Left ventricle myocardium superior (tissue), 1 donor: ENCODE data around the gene CA10. TPM values are rescaled to one million over a fixed set of nuclear protein-coding genes. Genes with fewer than 3 reads are reported as not detected.

ENCODE experiments used
- ATAC-seq: fragments of 200-7000 bp; cut with Tn5 transposase; one replicate; pipeline ENCODE4 v1.9.1; 2020; ENCODE audit warnings: mild to moderate bottlenecking, moderate library complexity
- DNase-seq: peaks from one replicate; pipeline ENCODE4 v3.0.0-alpha.2; 2020
- intact Hi-C: fragments of 100-400 bp; cut with micrococcal nuclease; formaldehyde crosslinking; loops from one replicate; pipeline ENCODE4 v1.11.0; 2022
- total RNA-seq: library from RNA; stranded (reverse); fragmentation: NEBNext Ultra II Directional; extraction: Animal tissue kit (Norgen Biotek cat#: 25700); gene quantifications from one replicate; pipeline ENCODE4 v1.2.1, GENCODE V29; 2021
- donor health status: DM: no; HTN: yes; CAD: no; lungs with severe emphysema.

The CA10 gene
- total RNA-seq, 1 donor from 2014 or later = not detected

- no peak for ATAC-seq
- intact Hi-C loops = no loop called here
- no peak for DNase-seq
These were observed 10.1 kb downstream of the CA10 start for GRCh38 chr17:52148288-52148968.

GRCh38 chr17:52147872-52148271 is 10.6 kb downstream of the CA10 start:
- no peak for ATAC-seq
- DNase-seq = no peak
- intact Hi-C loops = no loop called here

GRCh38 chr17:52147431-52147830 is 11.1 kb downstream of the CA10 start:
- ATAC-seq = no peak
- intact Hi-C loops = no loop called here
- DNase-seq = no peak

GRCh38 chr17:52145476-52145875 is 13.0 kb downstream of the CA10 start:
- DNase-seq (no peak), ATAC-seq (no peak)
- intact Hi-C loops = no loop called here

- DNase-seq = no peak
- no peak for ATAC-seq
- intact Hi-C loops = no loop called here
These were observed 15.0 kb downstream of the CA10 start for GRCh38 chr17:52143542-52143941.

- ATAC-seq (no peak), DNase-seq (no peak)
These were observed 17.9 kb downstream of the CA10 start for GRCh38 chr17:52140601-52141000.

GRCh38 chr17:52138752-52139151 is 19.8 kb downstream of the CA10 start:
- intact Hi-C loops = no loop called here
- ATAC-seq (no peak), DNase-seq (no peak)

More at GRCh38 chr17:52140601-52141000, 17.9 kb downstream of the CA10 start:
- intact Hi-C loops = no loop called here

- no peak for DNase-seq
- intact Hi-C loops = no loop called here
- ATAC-seq = no peak
These were observed 20.2 kb downstream of the CA10 start for GRCh38 chr17:52138350-52138749.

- no peak for DNase-seq
- ATAC-seq = no peak
- intact Hi-C loops = no loop called here
These were observed 22.3 kb downstream of the CA10 start for GRCh38 chr17:52136166-52136565.

GRCh38 chr17:52134641-52135040 is 23.9 kb downstream of the CA10 start:
- ATAC-seq (no peak), DNase-seq (no peak)
- intact Hi-C loops = no loop called here

GRCh38 chr17:52128721-52129120 is 29.8 kb downstream of the CA10 start:
- no peak for DNase-seq
- no peak for ATAC-seq
- intact Hi-C loops = no loop called here

GRCh38 chr17:52124993-52125392 is 33.5 kb downstream of the CA10 start:
- no peak for DNase-seq

GRCh38 chr17:52124561-52124960 is 34.0 kb downstream of the CA10 start:
- no peak for ATAC-seq
- DNase-seq = no peak
- intact Hi-C loops = no loop called here

More at GRCh38 chr17:52124993-52125392, 33.5 kb downstream of the CA10 start:
- ATAC-seq = no peak
- intact Hi-C loops = no loop called here

- intact Hi-C loops = no loop called here
These were observed 38.0 kb downstream of the CA10 start for GRCh38 chr17:52120465-52120864.

GRCh38 chr17:52110923-52111581 is 47.5 kb downstream of the CA10 start:
- intact Hi-C loops = no loop called here
- ATAC-seq = no peak

More at GRCh38 chr17:52120465-52120864, 38.0 kb downstream of the CA10 start:
- DNase-seq = no peak
- no peak for ATAC-seq

GRCh38 chr17:52106638-52107261 is 51.8 kb downstream of the CA10 start:
- intact Hi-C loops = no loop called here
- no peak for DNase-seq
- no peak for ATAC-seq

More at GRCh38 chr17:52110923-52111581, 47.5 kb downstream of the CA10 start:
- DNase-seq = no peak

GRCh38 chr17:52106072-52106471 is 52.4 kb downstream of the CA10 start:
- ATAC-seq (no peak), DNase-seq (no peak)
- intact Hi-C loops = no loop called here

- ATAC-seq = no peak
- no peak for DNase-seq
- intact Hi-C loops = no loop called here
These were observed 52.9 kb downstream of the CA10 start for GRCh38 chr17:52105591-52105990.

- ATAC-seq (no peak), DNase-seq (no peak)
- intact Hi-C loops = no loop called here
These were observed 62.5 kb downstream of the CA10 start for GRCh38 chr17:52096056-52096455.

GRCh38 chr17:52084176-52084575 is 74.3 kb downstream of the CA10 start:
- no peak for DNase-seq
- intact Hi-C loops = no loop called here
- no peak for ATAC-seq
